Right lobe of liver (tissue), 6 donors: ENCODE measurements around the gene BRPF3. TPM values are rescaled to one million over a fixed set of nuclear protein-coding genes. Genes with fewer than 3 reads are reported as not detected.

Source experiments
- ATAC-seq, 4 donors: fragments of 200-7000 bp; cut with Tn5 transposase; one replicate each; pipeline ENCODE4 v1.9.1; 2020; ENCODE audit warnings: mild to moderate bottlenecking in 4 of 4, moderate library complexity in 4 of 4
- DNase-seq, 3 donors: peaks; one replicate each; pipeline ENCODE4 v3.0.0-alpha.2; 2020
- H3K27ac ChIP-seq, 3 donors: fragments of 200-600 bp; one replicate each; pipeline ENCODE4 v1.8.0; 2022
- H3K27me3 ChIP-seq, 2 donors: fragments of 200-600 bp; one replicate each; pipeline ENCODE4 v1.8.0; 2022
- H3K36me3 ChIP-seq, 4 donors: fragments of 200-600 bp; sonication (generic) in 1 of 4; one replicate each; pipeline versions ENCODE4 v1.5.1 to v1.8.0; 2017 to 2022; ENCODE audit warnings: control low read depth in 1 of 4
- H3K4me1 ChIP-seq, 4 donors: fragments of 200-600 bp; sonication (generic) in 1 of 4; one replicate each; pipeline versions ENCODE4 v1.5.1 to v1.8.0; 2017 to 2022; ENCODE audit warnings: control low read depth in 1 of 4
- H3K4me3 ChIP-seq, 3 donors: fragments of 200-600 bp; one replicate each; pipeline ENCODE4 v1.8.0; 2022
- H3K9me3 ChIP-seq, 4 donors: fragments of 200-600 bp; sonication (generic) in 1 of 4; one replicate each; pipeline versions ENCODE4 v1.5.1 to v1.8.0; 2017 to 2022; ENCODE audit warnings: control low read depth in 1 of 4
- CTCF ChIP-seq, 4 donors: fragments of 200-600 bp in 3 of 4; fragments of 450-650 bp in 1 of 4; IDR thresholded peaks; one replicate each; pipeline versions ENCODE4 v1.5.1 to v1.8.0; 2016 to 2022; ENCODE audit warnings: antibody characterized with exemption in 4 of 4, mild to moderate bottlenecking in 2 of 4
- POLR2A ChIP-seq: fragments of 450-650 bp; IDR thresholded peaks from one replicate; pipeline ENCODE4 v1.6.1; 2017; ENCODE audit warnings: antibody characterized with exemption, mild to moderate bottlenecking
- WGBS: methylation state at CpG from one replicate; pipeline ENCODE4 v1.1.6; 2018; ENCODE audit warnings: low coverage, low lambda C conversion rate; ENCODE audit not compliant: insufficient coverage; ENCODE audit errors: missing lambda C conversion rate; 5-methylcytosine and 5-hydroxymethylcytosine counted together
- intact Hi-C, 2 donors: fragments of 100-400 bp; cut with DNase I; formaldehyde crosslinking; loops; one replicate each; pipeline versions ENCODE4 v1.11.2 to v1.14.1; 2022
- total RNA-seq, 6 experiments: library from RNA; depleted of rRNA in 2 of 6; stranded (reverse); fragments of >200 nt in 2 of 6; fragmentation: NEBNext Ultra II Directional in 3 of 6; extraction: Animal tissue kit (Norgen Biotek cat#: 25700) in 3 of 6; gene quantifications; one replicate each; pipeline versions ENCODE4 v1.1.0 to v1.2.4, GENCODE V29; 2016 to 2023
- donor health status: DM: no; HTN: yes; CAD: no.
- donor health status: DM: no; HTN: no; CAD: no.
- donor health status: DM: no; HTN: no; CAD: no.
- donor health status: DM: no; HTN: yes; CAD: no.
- donor health status: DM: no; HTN: yes; CAD: no.

The BRPF3 gene
- total RNA-seq, 6 experiments from 2014 or later, result 14.2 to 20.8 (median 18.6) TPM

- intact Hi-C loops, result no loop called here
- WGBS, result 68% methylated on average over 6 of the region's 8 CpGs
- H3K4me1 ChIP-seq, result no peaks in the 10 kb centered on the region
- no peak overlapping the region for H3K27ac ChIP-seq
- H3K9me3 ChIP-seq, result no peaks in the 10 kb centered on the region
- H3K27me3 ChIP-seq, result no peaks in the 10 kb centered on the region
- H3K36me3 ChIP-seq, result no peaks in the 10 kb centered on the region
- no peak overlapping the region for H3K4me3 ChIP-seq
- TF ChIP-seq POLR2A (no peak), CTCF (IDR thresholded peaks at IDR 0.05) (no peak)
- DNase-seq, result no peak
- ATAC-seq, result no peak
These were observed 48.2 kb downstream of the BRPF3 start for GRCh38 chr6:36244641-36245280.

- no peaks in the 10 kb centered on the region for H3K27me3 ChIP-seq
- ATAC-seq (peak; percentile 16 to 54 (median 22)), DNase-seq (no peak)
- TF ChIP-seq CTCF (IDR thresholded peaks at IDR 0.05), result no peak
- no peak for TF ChIP-seq POLR2A
- no peaks in the 10 kb centered on the region for H3K4me1 ChIP-seq
- H3K36me3 ChIP-seq, result no peaks in the 10 kb centered on the region
- no peak overlapping the region for H3K27ac ChIP-seq
- 45% methylated on average over 3 of the region's 8 CpGs for WGBS
- no peaks in the 10 kb centered on the region for H3K9me3 ChIP-seq
- no peak overlapping the region for H3K4me3 ChIP-seq
- intact Hi-C loops, result no loop called here
These were observed 49.1 kb downstream of the BRPF3 start for GRCh38 chr6:36245572-36246061.

- H3K27me3 ChIP-seq, result no peaks in the 10 kb centered on the region
- no peaks in the 10 kb centered on the region for H3K9me3 ChIP-seq
- ATAC-seq (no peak), DNase-seq (no peak)
- no peaks in the 10 kb centered on the region for H3K36me3 ChIP-seq
- TF ChIP-seq CTCF (IDR thresholded peaks at IDR 0.05), result no peak
- TF ChIP-seq POLR2A, result no peak
- H3K4me1 ChIP-seq, result no peaks in the 10 kb centered on the region
- intact Hi-C loops, result no loop called here
- no peak overlapping the region for H3K27ac ChIP-seq
- WGBS, result 79% methylated on average over 17 of the region's 22 CpGs
- no peak overlapping the region for H3K4me3 ChIP-seq
These were observed 50.1 kb downstream of the BRPF3 start for GRCh38 chr6:36246506-36247268.

- H3K36me3 ChIP-seq, result no peaks in the 10 kb centered on the region
- H3K9me3 ChIP-seq, result no peaks in the 10 kb centered on the region
- 71% methylated on average over 5 of the region's 6 CpGs for WGBS
- no peaks in the 10 kb centered on the region for H3K27me3 ChIP-seq
- TF ChIP-seq CTCF (IDR thresholded peaks at IDR 0.05), result no peak
- no peak for TF ChIP-seq POLR2A
- intact Hi-C loops, result no loop called here
- DNase-seq, result no peak
- no peaks in the 10 kb centered on the region for H3K4me1 ChIP-seq
- ATAC-seq, result no peak
- peak overlapping the region in 1 of 3 donors; percentile 29 for H3K27ac ChIP-seq
- no peak overlapping the region for H3K4me3 ChIP-seq
These were observed 51.1 kb downstream of the BRPF3 start for GRCh38 chr6:36247693-36248092.
